K562 (cell line): ENCODE results near the gene ZNF331. TPM values are rescaled to one million over a fixed set of nuclear protein-coding genes. Genes with fewer than 3 reads are reported as not detected.

Experiments
- CHD7 ChIP-seq: fragments of 200-600 bp; sonication (generic); IDR thresholded peaks from one replicate; pipeline ENCODE4 v1.6.1; 2012; ENCODE audit warnings: mild to moderate bottlenecking, low read depth, low read length, inconsistent platforms
- KAT8 ChIP-seq: fragments of 450-650 bp; IDR thresholded peaks from 2 replicates; pipeline ENCODE4 v1.6.1; 2016; ENCODE audit warnings: low read depth, mild to moderate bottlenecking
- MEIS2 ChIP-seq: fragments of 450-650 bp; IDR thresholded peaks from 2 replicates; pipeline ENCODE4 v1.6.1; 2014; ENCODE audit warnings: mild to moderate bottlenecking; ENCODE audit not compliant: partially characterized antibody
- OTX1 ChIP-seq: fragments of 450-650 bp; formaldehyde crosslinking; IDR thresholded peaks from 2 replicates; pipeline ENCODE4 v1.4.0; 2022; ENCODE audit warnings: mild to moderate bottlenecking
- PURB ChIP-seq: sonication (generic); formaldehyde crosslinking; IDR thresholded peaks from 2 replicates; pipeline ENCODE4 v1.9.0; 2021; ENCODE audit warnings: low read depth, mild to moderate bottlenecking, missing genetic modification reagents
- SAP30 ChIP-seq: fragments of 200-600 bp; sonication (generic); IDR thresholded peaks from 2 replicates; pipeline ENCODE4 v1.6.1; 2012; ENCODE audit warnings: borderline replicate concordance, low read depth, mild to moderate bottlenecking, moderate library complexity, low read length, control low read depth, inconsistent platforms; ENCODE audit not compliant: insufficient read depth, poor library complexity, severe bottlenecking
- ZBTB12 ChIP-seq: fragments of 250-450 bp; sonication (Bioruptor Pico); IDR thresholded peaks from 2 replicates; pipeline ENCODE4 v1.4.0; 2020
- ZNF23 ChIP-seq: fragments of 250-450 bp; sonication (Bioruptor Pico); IDR thresholded peaks from 2 replicates; pipeline ENCODE4 v1.4.0; 2020; ENCODE audit warnings: mild to moderate bottlenecking
- ZNF668 ChIP-seq: fragments of 250-450 bp; sonication (Bioruptor Pico); IDR thresholded peaks from 2 replicates; pipeline ENCODE4 v1.8.0; 2022; ENCODE audit warnings: mild to moderate bottlenecking, inconsistent platforms
- polyA plus RNA-seq, 8 experiments: library from polyadenylated mRNA; depleted of rRNA in 4 of 8; stranded (reverse) in 5 of 8; unstranded in 3 of 8; fragments of >200 nt; fragmentation: Nextera tagmentation in 2 of 8; fragmentation: Illumina TruSeq in 1 of 8; extraction: Ambion mirVana in 2 of 8; extraction: Trizol in 1 of 8; gene quantifications; 2 replicates each; pipeline versions ENCODE4 v1.2.1 to v1.2.3, GENCODE V29; 2011 to 2014; ENCODE audit warnings: inconsistent platforms in 1 of 8, missing spikeins in 1 of 8
- total RNA-seq, 7 experiments: library from RNA; depleted of rRNA in 6 of 7; stranded (reverse); fragments of >200 nt in 6 of 7; fragmentation: Illumina TruSeq in 2 of 7; extraction: Trizol in 2 of 7; gene quantifications; 2 replicates each; pipeline versions ENCODE4 v1.2.1 to v1.2.3, GENCODE V29; 2011 to 2021; ENCODE audit warnings: low replicate concordance in 1 of 7
- TF ChIP-seq, protein P1 (sequence below), 2 experiments: fragments of 450-650 bp in 1 of 2; sonication (generic) in 1 of 2; formaldehyde crosslinking in 1 of 2; IDR thresholded peaks in 1 of 2; conservative IDR thresholded peaks in 1 of 2; 2 replicates each; pipeline versions ENCODE4 v1.6.1 to v1.8.1; 2016 to 2023; ENCODE audit warnings: mild to moderate bottlenecking in 2 of 2, moderate library complexity in 2 of 2, inconsistent platforms in 1 of 2, missing genetic modification reagents in 1 of 2

Gene ZNF331
- total and polyA plus RNA-seq, 9 of the 15 experiments (the other 6 are each of a cell fraction or from before 2014, with no cell fraction given): 0.23 to 2.7 (median 0.76) TPM

- TF ChIP-seq ZBTB12 (CRISPR knock-in tag) (peak; percentile 62; the same call in 1 of the 2 replicates), PURB (CRISPR knock-in tag) (no peak), ZNF23 (no peak), KAT8 (no peak), MEIS2 (no peak), CHD7 (no peak), ZNF668 (CRISPR knock-in tag) (no peak), OTX1 (CRISPR knock-in tag) (no peak), SAP30 (peak; percentile 79)
- TF ChIP-seq, protein P1, sequence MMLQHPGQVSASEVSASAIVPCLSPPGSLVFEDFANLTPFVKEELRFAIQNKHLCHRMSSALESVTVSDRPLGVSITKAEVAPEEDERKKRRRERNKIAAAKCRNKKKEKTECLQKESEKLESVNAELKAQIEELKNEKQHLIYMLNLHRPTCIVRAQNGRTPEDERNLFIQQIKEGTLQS (IDR thresholded peaks at IDR 0.05): no peak
- TF ChIP-seq, protein P1 (CRISPR knock-in tag; conservative IDR thresholded peaks at IDR 0.05): peak; percentile 28; the same call in 1 of the 2 replicates
Measured at GRCh38 chr19:53520547-53521372, 17.2 kb upstream of the ZNF331 start (continued).
